Nephron progenitor cell (in vitro differentiated cells): ENCODE measurements around the gene TGFB3.
"Not testable (repeated sequence)": the region's sequence is repeated elsewhere in the genome, so short reads cannot be mapped to it uniquely, and the experiment has no call there.

Source experiments
- DNase-seq: peaks from one replicate; pipeline ENCODE4 v3.0.0; 2021
- H3K27ac Mint-ChIP-seq: 2 replicates; pipeline ENCODE4 v1.8.0; 2021; ENCODE audit warnings: mild to moderate bottlenecking, moderate library complexity, mixed read lengths
- H3K27me3 Mint-ChIP-seq: 2 replicates; pipeline ENCODE4 v1.8.0; 2021; ENCODE audit warnings: mild to moderate bottlenecking, low read depth, mixed read lengths; ENCODE audit not compliant: poor library complexity
- H3K36me3 Mint-ChIP-seq: 2 replicates; pipeline ENCODE4 v1.8.0; 2021; ENCODE audit warnings: low read depth, mixed read lengths
- H3K4me1 Mint-ChIP-seq: 2 replicates; pipeline ENCODE4 v1.8.0; 2021; ENCODE audit warnings: mixed read lengths
- H3K4me3 Mint-ChIP-seq: 2 replicates; pipeline ENCODE4 v1.8.0; 2021; ENCODE audit warnings: mild to moderate bottlenecking, moderate library complexity, mixed read lengths
- H3K9me3 Mint-ChIP-seq: 2 replicates; pipeline ENCODE4 v1.8.0; 2021; ENCODE audit warnings: mild to moderate bottlenecking, moderate library complexity, mixed read lengths
- CTCF ChIP-seq: fragments of 200-600 bp; sonication (generic); IDR thresholded peaks from 2 replicates; pipeline ENCODE4 v1.5.0; 2021; ENCODE audit warnings: antibody characterized with exemption

TGFB3 gene

GRCh38 chr14:75928690-75929181, 53.1 kb downstream of the TGFB3 start:
- H3K36me3 Mint-ChIP-seq: peaks cover 18% of the 10 kb centered on the region
- DNase-seq: no peak
- H3K9me3 Mint-ChIP-seq: peaks cover 13% of the 10 kb centered on the region
- H3K27ac Mint-ChIP-seq: peak overlapping the region; percentile 43
- TF ChIP-seq CTCF: no peak
- H3K4me3 Mint-ChIP-seq: no peak overlapping the region
- no peaks in the 10 kb centered on the region for H3K27me3 Mint-ChIP-seq
- peaks cover 6% of the 10 kb centered on the region for H3K4me1 Mint-ChIP-seq

- no peak for TF ChIP-seq CTCF
- peaks cover 29% of the 10 kb centered on the region for H3K36me3 Mint-ChIP-seq
- H3K4me1 Mint-ChIP-seq: peaks cover 12% of the 10 kb centered on the region
- DNase-seq: no peak
- no peaks in the 10 kb centered on the region for H3K27me3 Mint-ChIP-seq
- peaks cover 25% of the 10 kb centered on the region for H3K9me3 Mint-ChIP-seq
- no peak overlapping the region for H3K4me3 Mint-ChIP-seq
- H3K27ac Mint-ChIP-seq: no peak overlapping the region
Measured at GRCh38 chr14:75927564-75928087, 54.2 kb downstream of the TGFB3 start.

GRCh38 chr14:75926431-75927115, 55.2 kb downstream of the TGFB3 start:
- H3K9me3 Mint-ChIP-seq: peaks cover 35% of the 10 kb centered on the region
- DNase-seq: no peak
- no peak overlapping the region for H3K27ac Mint-ChIP-seq
- H3K27me3 Mint-ChIP-seq: no peaks in the 10 kb centered on the region
- TF ChIP-seq CTCF: no peak
- peaks cover 12% of the 10 kb centered on the region for H3K4me1 Mint-ChIP-seq
- peaks cover 39% of the 10 kb centered on the region for H3K36me3 Mint-ChIP-seq
- no peak overlapping the region for H3K4me3 Mint-ChIP-seq

- not testable (repeated sequence) for H3K27me3 Mint-ChIP-seq, DNase-seq, H3K4me3 Mint-ChIP-seq, H3K27ac Mint-ChIP-seq
- peaks cover 12% of the 10 kb centered on the region for H3K4me1 Mint-ChIP-seq
- H3K9me3 Mint-ChIP-seq: peaks cover 48% of the 10 kb centered on the region
- H3K36me3 Mint-ChIP-seq: peaks cover 51% of the 10 kb centered on the region
Measured at GRCh38 chr14:75925141-75925840, 56.5 kb downstream of the TGFB3 start.

GRCh38 chr14:75920421-75920820, 61.4 kb downstream of the TGFB3 start:
- H3K27ac Mint-ChIP-seq, DNase-seq, H3K4me3 Mint-ChIP-seq, H3K27me3 Mint-ChIP-seq: not testable (repeated sequence)
- H3K9me3 Mint-ChIP-seq: peaks cover 49% of the 10 kb centered on the region
- H3K4me1 Mint-ChIP-seq: peaks cover 24% of the 10 kb centered on the region
- peaks cover 51% of the 10 kb centered on the region for H3K36me3 Mint-ChIP-seq

GRCh38 chr14:75917946-75918335, 63.9 kb downstream of the TGFB3 start:
- no peak for DNase-seq
- H3K4me3 Mint-ChIP-seq: no peak overlapping the region
- no peak for TF ChIP-seq CTCF
- no peak overlapping the region for H3K27ac Mint-ChIP-seq
- peaks cover 47% of the 10 kb centered on the region for H3K36me3 Mint-ChIP-seq
- H3K9me3 Mint-ChIP-seq: peaks cover 32% of the 10 kb centered on the region
- peaks cover 30% of the 10 kb centered on the region for H3K4me1 Mint-ChIP-seq
- H3K27me3 Mint-ChIP-seq: no peaks in the 10 kb centered on the region
